CD4-positive, alpha-beta T cell treated with Interleukin-15 for 4 hours (primary cell): ENCODE results near the gene PIK3C2B.

Experiments used
- DNase-seq: peaks from one replicate; pipeline ENCODE4 v3.0.0-alpha.2; 2020; ENCODE audit warnings: low spot score

PIK3C2B gene

GRCh38 chr1:204478172-204478899, 16.3 kb downstream of the PIK3C2B start:
- no peak for DNase-seq

- no peak for DNase-seq
These were observed 17.4 kb downstream of the PIK3C2B start for GRCh38 chr1:204477036-204477740.

- DNase-seq: no peak
These were observed 18.0 kb downstream of the PIK3C2B start for GRCh38 chr1:204476563-204476962.

GRCh38 chr1:204475656-204476432, 18.8 kb downstream of the PIK3C2B start:
- no peak for DNase-seq

GRCh38 chr1:204473400-204473965, 21.1 kb downstream of the PIK3C2B start:
- no peak for DNase-seq

- DNase-seq: no peak
These were observed 21.9 kb downstream of the PIK3C2B start for GRCh38 chr1:204472660-204473059.

- no peak for DNase-seq
These were observed 22.9 kb downstream of the PIK3C2B start for GRCh38 chr1:204471687-204472086.

GRCh38 chr1:204469304-204469703, 25.3 kb downstream of the PIK3C2B start:
- DNase-seq: no peak

GRCh38 chr1:204468766-204469302, 25.8 kb downstream of the PIK3C2B start:
- DNase-seq: no peak

- no peak for DNase-seq
These were observed 26.4 kb downstream of the PIK3C2B start for GRCh38 chr1:204468206-204468605.

- DNase-seq: no peak
These were observed 27.9 kb downstream of the PIK3C2B start for GRCh38 chr1:204466416-204467405.

GRCh38 chr1:204465546-204466415, 28.8 kb downstream of the PIK3C2B start:
- no peak for DNase-seq

- DNase-seq: no peak
These were observed 29.9 kb downstream of the PIK3C2B start for GRCh38 chr1:204464701-204465100.

GRCh38 chr1:204464187-204464631, 30.4 kb downstream of the PIK3C2B start:
- peak; percentile 16 for DNase-seq

GRCh38 chr1:204463125-204464060, 31.2 kb downstream of the PIK3C2B start:
- DNase-seq: no peak

- no peak for DNase-seq
These were observed 32.4 kb downstream of the PIK3C2B start for GRCh38 chr1:204462229-204462561.

GRCh38 chr1:204461331-204462228, 33.0 kb downstream of the PIK3C2B start:
- peak; percentile 20 for DNase-seq

- no peak for DNase-seq
These were observed 34.3 kb downstream of the PIK3C2B start for GRCh38 chr1:204460346-204460745.
